HAP-1 (cell line): ENCODE results near the gene NADSYN1.

Experiments used
- DNase-seq, 2 experiments: peaks; one replicate each; pipeline ENCODE4 v3.0.0-alpha.2; 2016 to 2020; ENCODE audit warnings: low spot score in 2 of 2
- H3K27me3 ChIP-seq: fragments of 250-450 bp; sonication (Bioruptor Pico); 2 replicates; pipeline ENCODE4 v1.5.1; 2020; ENCODE audit warnings: low read depth, mild to moderate bottlenecking, moderate library complexity
- H3K36me3 ChIP-seq: fragments of 250-450 bp; sonication (Bioruptor Pico); replicated peaks from 2 replicates; pipeline ENCODE4 v1.5.1; 2020; ENCODE audit warnings: mild to moderate bottlenecking
- H3K4me1 ChIP-seq: fragments of 250-450 bp; sonication (Bioruptor Pico); 2 replicates; pipeline ENCODE4 v1.5.1; 2020; ENCODE audit warnings: mild to moderate bottlenecking
- H3K4me3 ChIP-seq: fragments of 250-450 bp; sonication (Bioruptor Pico); 2 replicates; pipeline ENCODE4 v1.5.1; 2020; ENCODE audit warnings: mild to moderate bottlenecking, moderate library complexity
- H3K9me3 ChIP-seq: fragments of 250-450 bp; sonication (Bioruptor Pico); 2 replicates; pipeline ENCODE4 v1.5.1; 2020; ENCODE audit warnings: mild to moderate bottlenecking, moderate library complexity
- in situ Hi-C: fragments of 300-500 bp; cut with MboI; formaldehyde crosslinking; loops from 3 replicates; pipeline ENCODE4 v1.14.3; 2020; ENCODE audit warnings: low sequenced_read_pairs, inconsistent platforms, mixed read lengths

NADSYN1 gene

GRCh38 chr11:71490044-71490730 is 37.2 kb downstream of the NADSYN1 start:
- no peak for DNase-seq
- no peaks in the 10 kb centered on the region for H3K9me3 ChIP-seq
- H3K4me3 ChIP-seq = no peak overlapping the region
- no peaks in the 10 kb centered on the region for H3K27me3 ChIP-seq
- peaks cover 12% of the 10 kb centered on the region for H3K36me3 ChIP-seq
- in situ Hi-C loops = no loop called here
- no peaks in the 10 kb centered on the region for H3K4me1 ChIP-seq

GRCh38 chr11:71490731-71491390 is 37.9 kb downstream of the NADSYN1 start:
- Histone ChIP-seq H3K4me1 (no peaks in the 10 kb centered on the region), H3K4me3 (no peak overlapping the region), H3K27me3 (no peaks in the 10 kb centered on the region), H3K9me3 (no peaks in the 10 kb centered on the region), H3K36me3 (peaks cover 12% of the 10 kb centered on the region)
- in situ Hi-C loops = no loop called here
- no peak for DNase-seq

GRCh38 chr11:71491531-71491930 is 38.5 kb downstream of the NADSYN1 start:
- Histone ChIP-seq H3K9me3 (no peaks in the 10 kb centered on the region), H3K36me3 (peaks cover 12% of the 10 kb centered on the region), H3K4me3 (no peak overlapping the region), H3K27me3 (no peaks in the 10 kb centered on the region), H3K4me1 (no peaks in the 10 kb centered on the region)
- in situ Hi-C loops = no loop called here
- no peak for DNase-seq

GRCh38 chr11:71491940-71492339 is 38.9 kb downstream of the NADSYN1 start:
- in situ Hi-C loops = no loop called here
- no peaks in the 10 kb centered on the region for H3K9me3 ChIP-seq
- no peaks in the 10 kb centered on the region for H3K27me3 ChIP-seq
- H3K4me3 ChIP-seq = no peak overlapping the region
- peaks cover 12% of the 10 kb centered on the region for H3K36me3 ChIP-seq
- no peaks in the 10 kb centered on the region for H3K4me1 ChIP-seq
- no peak for DNase-seq

- Histone ChIP-seq H3K4me1 (no peaks in the 10 kb centered on the region), H3K36me3 (peaks cover 17% of the 10 kb centered on the region), H3K4me3 (no peak overlapping the region), H3K27me3 (no peaks in the 10 kb centered on the region), H3K9me3 (no peaks in the 10 kb centered on the region)
- no peak for DNase-seq
- in situ Hi-C loops = no loop called here
Measured at GRCh38 chr11:71495286-71496230, 42.6 kb downstream of the NADSYN1 start.

- Histone ChIP-seq H3K9me3 (no peaks in the 10 kb centered on the region), H3K4me3 (no peak overlapping the region), H3K36me3 (peaks cover 16% of the 10 kb centered on the region), H3K4me1 (no peaks in the 10 kb centered on the region), H3K27me3 (no peaks in the 10 kb centered on the region)
- in situ Hi-C loops = no loop called here
- DNase-seq = no peak
Measured at GRCh38 chr11:71496421-71496820, 43.4 kb downstream of the NADSYN1 start.

GRCh38 chr11:71498091-71498490 is 45.1 kb downstream of the NADSYN1 start:
- DNase-seq = no peak
- in situ Hi-C loops = no loop called here

GRCh38 chr11:71499125-71499524 is 46.1 kb downstream of the NADSYN1 start:
- H3K9me3 ChIP-seq = no peaks in the 10 kb centered on the region
- no peaks in the 10 kb centered on the region for H3K27me3 ChIP-seq
- no peak overlapping the region for H3K4me3 ChIP-seq
- in situ Hi-C loops = no loop called here
- H3K36me3 ChIP-seq = peaks cover 4% of the 10 kb centered on the region
- DNase-seq = no peak
- H3K4me1 ChIP-seq = no peaks in the 10 kb centered on the region

More at GRCh38 chr11:71498091-71498490, 45.1 kb downstream of the NADSYN1 start:
- Histone ChIP-seq H3K27me3 (no peaks in the 10 kb centered on the region), H3K4me3 (no peak overlapping the region), H3K36me3 (peaks cover 10% of the 10 kb centered on the region), H3K4me1 (no peaks in the 10 kb centered on the region), H3K9me3 (no peaks in the 10 kb centered on the region)

GRCh38 chr11:71499546-71499945 is 46.5 kb downstream of the NADSYN1 start:
- H3K4me1 ChIP-seq = no peaks in the 10 kb centered on the region
- no peak for DNase-seq
- H3K9me3 ChIP-seq = no peaks in the 10 kb centered on the region
- H3K4me3 ChIP-seq = no peak overlapping the region
- H3K27me3 ChIP-seq = no peaks in the 10 kb centered on the region
- in situ Hi-C loops = no loop called here
- H3K36me3 ChIP-seq = peaks cover 4% of the 10 kb centered on the region

- DNase-seq = no peak
- in situ Hi-C loops = no loop called here
- Histone ChIP-seq H3K36me3 (peaks cover 4% of the 10 kb centered on the region), H3K27me3 (no peaks in the 10 kb centered on the region), H3K9me3 (no peaks in the 10 kb centered on the region), H3K4me1 (no peaks in the 10 kb centered on the region), H3K4me3 (no peak overlapping the region)
Measured at GRCh38 chr11:71500601-71501021, 47.6 kb downstream of the NADSYN1 start.

- Histone ChIP-seq H3K36me3 (peaks cover 4% of the 10 kb centered on the region), H3K4me1 (no peaks in the 10 kb centered on the region), H3K4me3 (no peak overlapping the region), H3K27me3 (no peaks in the 10 kb centered on the region), H3K9me3 (no peaks in the 10 kb centered on the region)
- no peak for DNase-seq
- in situ Hi-C loops = no loop called here
Measured at GRCh38 chr11:71501071-71501985, 48.3 kb downstream of the NADSYN1 start.

- in situ Hi-C loops = no loop called here
Measured at GRCh38 chr11:71502026-71502425, 49.0 kb downstream of the NADSYN1 start.

GRCh38 chr11:71502871-71503435 is 50.0 kb downstream of the NADSYN1 start:
- DNase-seq = no peak
- in situ Hi-C loops = no loop called here
- Histone ChIP-seq H3K27me3 (no peaks in the 10 kb centered on the region), H3K36me3 (peaks cover 4% of the 10 kb centered on the region), H3K4me1 (no peaks in the 10 kb centered on the region), H3K9me3 (no peaks in the 10 kb centered on the region), H3K4me3 (no peak overlapping the region)

More at GRCh38 chr11:71502026-71502425, 49.0 kb downstream of the NADSYN1 start:
- H3K36me3 ChIP-seq = peaks cover 4% of the 10 kb centered on the region
- no peaks in the 10 kb centered on the region for H3K9me3 ChIP-seq
- no peaks in the 10 kb centered on the region for H3K27me3 ChIP-seq
- H3K4me3 ChIP-seq = no peak overlapping the region
- no peaks in the 10 kb centered on the region for H3K4me1 ChIP-seq
- DNase-seq = no peak
